Rectal smooth muscle tissue (tissue), 1 donor: Measurements from ENCODE around the gene CD58.

Experiments
- H3K27ac ChIP-seq: one replicate; pipeline ENCODE4 v1.7.0; 2013; ENCODE audit warnings: low read depth, low read length, inconsistent platforms
- H3K27me3 ChIP-seq: one replicate; pipeline ENCODE4 v1.7.0; 2013; ENCODE audit warnings: low read length; ENCODE audit not compliant: control insufficient read depth, insufficient read depth
- H3K36me3 ChIP-seq: one replicate; pipeline ENCODE4 v1.7.0; 2013; ENCODE audit warnings: low read length; ENCODE audit not compliant: control insufficient read depth, insufficient read depth
- H3K4me1 ChIP-seq: one replicate; pipeline ENCODE4 v1.7.0; 2013; ENCODE audit warnings: low read length; ENCODE audit not compliant: control insufficient read depth, insufficient read depth
- H3K4me3 ChIP-seq: one replicate; pipeline ENCODE4 v1.7.0; 2013; ENCODE audit warnings: low read length
- H3K9ac ChIP-seq: one replicate; pipeline ENCODE4 v1.7.0; 2013; ENCODE audit warnings: low read length

Gene CD58

GRCh38 chr1:116466810-116467557 is 103.8 kb downstream of the CD58 start:
- Histone ChIP-seq H3K27ac (no peak overlapping the region), H3K9ac (no peak overlapping the region), H3K27me3 (no peaks in the 10 kb centered on the region), H3K4me3 (no peak overlapping the region), H3K4me1 (no peaks in the 10 kb centered on the region), H3K36me3 (no peaks in the 10 kb centered on the region)

GRCh38 chr1:116465845-116466685 is 104.8 kb downstream of the CD58 start:
- no peak overlapping the region for H3K9ac ChIP-seq
- no peaks in the 10 kb centered on the region for H3K36me3 ChIP-seq
- H3K4me1 ChIP-seq: no peaks in the 10 kb centered on the region
- no peak overlapping the region for H3K4me3 ChIP-seq
- H3K27ac ChIP-seq: no peak overlapping the region
- H3K27me3 ChIP-seq: no peaks in the 10 kb centered on the region

GRCh38 chr1:116465477-116465844 is 105.4 kb downstream of the CD58 start:
- no peaks in the 10 kb centered on the region for H3K4me1 ChIP-seq
- H3K27ac ChIP-seq: no peak overlapping the region
- H3K9ac ChIP-seq: no peak overlapping the region
- H3K27me3 ChIP-seq: no peaks in the 10 kb centered on the region
- no peaks in the 10 kb centered on the region for H3K36me3 ChIP-seq
- H3K4me3 ChIP-seq: no peak overlapping the region
